ENCODE data around the gene GRK1.

The GRK1 gene

GRCh38 chr13:113751491-113751890, 84.5 kb downstream of the GRK1 start:
- no peak for TF ChIP-seq CTCF (IDR thresholded peaks at IDR 0.05)

- no peak for TF ChIP-seq CTCF (IDR thresholded peaks at IDR 0.05)
These were observed 86.2 kb downstream of the GRK1 start for GRCh38 chr13:113753171-113753570.

- TF ChIP-seq CTCF (IDR thresholded peaks at IDR 0.05): no peak
These were observed 87.2 kb downstream of the GRK1 start for GRCh38 chr13:113754242-113754641.

- no peak for TF ChIP-seq CTCF (IDR thresholded peaks at IDR 0.05)
These were observed 87.7 kb downstream of the GRK1 start for GRCh38 chr13:113754691-113755090.

GRCh38 chr13:113756441-113757097, 89.5 kb downstream of the GRK1 start:
- no peak for TF ChIP-seq CTCF (IDR thresholded peaks at IDR 0.05)

GRCh38 chr13:113758651-113759524, 91.9 kb downstream of the GRK1 start, which contains the start of gene TMEM255B:
Gene TMEM255B, plus strand, starts transcription at chr13:113759226. Its CDS starts 44 bp downstream, at chr13:113759270.
- peak; percentile 17; the same call in 1 of the 2 replicates for TF ChIP-seq CTCF (IDR thresholded peaks at IDR 0.05)

- no peak for TF ChIP-seq CTCF (IDR thresholded peaks at IDR 0.05)
These were observed 92.6 kb downstream of the GRK1 start for GRCh38 chr13:113759525-113760137.
